HG02973 (cell line): Measurements from ENCODE around the gene IL21R.
A peak's percentile ranks its signal among the peaks of the same experiment; 100 is the strongest.
"Not testable (repeated sequence)": the region's sequence is repeated elsewhere in the genome, so short reads cannot be mapped to it uniquely, and the experiment has no call there.

ENCODE experiments used
- ATAC-seq: cut with Tn5 transposase; IDR thresholded peaks from one replicate; pipeline ENCODE4 v1.9.1; 2021; ENCODE audit warnings: moderate library complexity; ENCODE audit not compliant: unreplicated experiment

The IL21R gene

GRCh38 chr16:27400751-27401620 lies 988 bp upstream of the IL21R start:
- no peak for ATAC-seq

GRCh38 chr16:27402569-27402963 lies 592 bp downstream of the IL21R start:
- no peak for ATAC-seq

- no peak for ATAC-seq
Measured at GRCh38 chr16:27402964-27403600, 1.1 kb downstream of the IL21R start.

- ATAC-seq: no peak
Measured at GRCh38 chr16:27403601-27403992, 1.6 kb downstream of the IL21R start.

GRCh38 chr16:27404163-27404823 lies 2.3 kb downstream of the IL21R start:
- ATAC-seq: no peak

- no peak for ATAC-seq
Measured at GRCh38 chr16:27405546-27406451, 3.8 kb downstream of the IL21R start.

- ATAC-seq: no peak
Measured at GRCh38 chr16:27406511-27407128, 4.6 kb downstream of the IL21R start.

- ATAC-seq: no peak
Measured at GRCh38 chr16:27407133-27407532, 5.2 kb downstream of the IL21R start.

GRCh38 chr16:27408012-27408601 lies 6.1 kb downstream of the IL21R start:
- peak; percentile 37 for ATAC-seq

GRCh38 chr16:27408602-27409031 lies 6.6 kb downstream of the IL21R start:
- peak; percentile 31 for ATAC-seq

- ATAC-seq: not testable (repeated sequence)
Measured at GRCh38 chr16:27409958-27410357, 8.0 kb downstream of the IL21R start.

GRCh38 chr16:27410761-27411160 lies 8.8 kb downstream of the IL21R start:
- no peak for ATAC-seq

- no peak for ATAC-seq
Measured at GRCh38 chr16:27413956-27414355, 12.0 kb downstream of the IL21R start.

GRCh38 chr16:27414788-27415431 lies 12.9 kb downstream of the IL21R start:
- ATAC-seq: no peak

- ATAC-seq: no peak
Measured at GRCh38 chr16:27417047-27417671, 15.2 kb downstream of the IL21R start.

GRCh38 chr16:27421961-27422740 lies 20.2 kb downstream of the IL21R start:
- no peak for ATAC-seq

- ATAC-seq: no peak
Measured at GRCh38 chr16:27424772-27425498, 23.0 kb downstream of the IL21R start.

- no peak for ATAC-seq
Measured at GRCh38 chr16:27425961-27426360, 24.0 kb downstream of the IL21R start.
